SK-N-SH treated with all-trans-retinoic acid at 6 μM for 48 hours (cell line): ENCODE results near the gene SLC6A8.

Experiments
- ATAC-seq: fragments of 200-7000 bp; cut with Tn5 transposase; 3 replicates; pipeline ENCODE4 v1.9.1; 2020; ENCODE audit warnings: mild to moderate bottlenecking, moderate library complexity
- BACH2 ChIP-seq: fragments of 250-450 bp; sonication (Bioruptor Pico); IDR thresholded peaks from 2 replicates; pipeline ENCODE4 v1.9.0; 2021; ENCODE audit warnings: mild to moderate bottlenecking, borderline replicate concordance
- CSDC2 ChIP-seq: fragments of 250-450 bp; sonication (Bioruptor Pico); IDR thresholded peaks from 2 replicates; pipeline ENCODE4 v1.5.0; 2020; ENCODE audit warnings: mild to moderate bottlenecking, moderate library complexity
- ESRRG ChIP-seq: fragments of 250-450 bp; sonication (Bioruptor Pico); IDR thresholded peaks from 2 replicates; pipeline ENCODE4 v1.6.1; 2021; ENCODE audit warnings: mild to moderate bottlenecking
- GLIS3 ChIP-seq: fragments of 250-450 bp; sonication (Bioruptor Pico); IDR thresholded peaks from 2 replicates; pipeline ENCODE4 v1.5.0; 2020; ENCODE audit warnings: mild to moderate bottlenecking, moderate library complexity
- PPARA ChIP-seq: fragments of 250-450 bp; sonication (Bioruptor Pico); IDR thresholded peaks from 2 replicates; pipeline ENCODE4 v1.5.0; 2020; ENCODE audit warnings: mild to moderate bottlenecking, borderline replicate concordance
- RARB ChIP-seq: fragments of 250-450 bp; sonication (Bioruptor Pico); IDR thresholded peaks from 2 replicates; pipeline ENCODE4 v1.8.0; 2021; ENCODE audit warnings: mild to moderate bottlenecking, moderate library complexity
- TCF4 ChIP-seq: fragments of 250-450 bp; sonication (Bioruptor Pico); IDR thresholded peaks from 2 replicates; pipeline ENCODE4 v1.8.0; 2021; ENCODE audit warnings: mild to moderate bottlenecking, moderate library complexity, borderline replicate concordance
- TOX ChIP-seq: fragments of 250-450 bp; sonication (Bioruptor Pico); IDR thresholded peaks from 2 replicates; pipeline ENCODE4 v1.8.0; 2021; ENCODE audit warnings: mild to moderate bottlenecking, moderate library complexity, borderline replicate concordance
- ZC3H10 ChIP-seq: fragments of 250-450 bp; sonication (Bioruptor Pico); IDR thresholded peaks from 2 replicates; pipeline ENCODE4 v1.5.1; 2021; ENCODE audit warnings: mild to moderate bottlenecking, moderate library complexity
- ZFP3 ChIP-seq: fragments of 250-450 bp; sonication (Bioruptor Pico); IDR thresholded peaks from 2 replicates; pipeline ENCODE4 v1.5.0; 2020; ENCODE audit warnings: mild to moderate bottlenecking, moderate library complexity
- ZNF565 ChIP-seq: fragments of 450-650 bp; formaldehyde crosslinking; conservative IDR thresholded peaks from 2 replicates; pipeline ENCODE4 v1.5.0; 2020; ENCODE audit warnings: low read depth, mild to moderate bottlenecking, moderate library complexity
- ZNF70 ChIP-seq: fragments of 450-650 bp; formaldehyde crosslinking; IDR thresholded peaks from 2 replicates; pipeline ENCODE4 v1.5.0; 2020; ENCODE audit warnings: mild to moderate bottlenecking, moderate library complexity
- ZNF8 ChIP-seq: fragments of 450-650 bp; formaldehyde crosslinking; IDR thresholded peaks from 2 replicates; pipeline ENCODE4 v1.5.0; 2020; ENCODE audit warnings: mild to moderate bottlenecking, moderate library complexity
- TF ChIP-seq, protein P1 (sequence below): fragments of 250-450 bp; sonication (Bioruptor Pico); IDR thresholded peaks from 2 replicates; pipeline ENCODE4 v1.5.1; 2020; ENCODE audit warnings: low read depth, mild to moderate bottlenecking, moderate library complexity
- TF ChIP-seq, protein P2 (sequence below): fragments of 250-450 bp; sonication (Bioruptor Pico); IDR thresholded peaks from 2 replicates; pipeline ENCODE4 v1.5.0; 2020; ENCODE audit warnings: mild to moderate bottlenecking, moderate library complexity
- TF ChIP-seq, protein P3 (sequence below): fragments of 250-450 bp; sonication (Bioruptor Pico); IDR thresholded peaks from 2 replicates; pipeline ENCODE4 v1.8.0; 2021; ENCODE audit warnings: low read depth, mild to moderate bottlenecking, moderate library complexity, borderline replicate concordance
- TF ChIP-seq, protein P4 (sequence below): fragments of 250-450 bp; sonication (Bioruptor Pico); IDR thresholded peaks from 2 replicates; pipeline ENCODE4 v1.8.0; 2020; ENCODE audit warnings: mild to moderate bottlenecking, moderate library complexity, borderline replicate concordance

The SLC6A8 gene

DNA sequence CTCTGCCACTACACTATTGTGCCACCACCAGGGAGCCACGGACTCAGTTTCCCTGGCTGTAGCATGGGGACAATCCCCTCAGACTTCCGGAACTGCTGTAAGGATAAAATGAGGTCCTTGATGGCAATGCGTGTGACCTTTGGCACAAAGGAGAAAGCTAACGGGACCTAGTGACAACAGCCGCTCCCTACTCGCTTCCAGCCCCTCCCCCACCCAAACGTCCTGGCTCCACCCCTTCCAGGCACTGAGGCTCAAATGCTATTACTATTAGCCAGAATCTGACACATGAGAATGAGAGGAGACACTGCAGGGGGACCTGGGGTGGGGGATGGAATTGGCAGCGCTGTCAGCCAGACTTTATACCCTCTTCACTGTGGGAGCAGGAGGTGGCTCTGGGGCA is 46.1 kb upstream of the SLC6A8 start:
- ATAC-seq, result no peak
- TF ChIP-seq, protein P1, sequence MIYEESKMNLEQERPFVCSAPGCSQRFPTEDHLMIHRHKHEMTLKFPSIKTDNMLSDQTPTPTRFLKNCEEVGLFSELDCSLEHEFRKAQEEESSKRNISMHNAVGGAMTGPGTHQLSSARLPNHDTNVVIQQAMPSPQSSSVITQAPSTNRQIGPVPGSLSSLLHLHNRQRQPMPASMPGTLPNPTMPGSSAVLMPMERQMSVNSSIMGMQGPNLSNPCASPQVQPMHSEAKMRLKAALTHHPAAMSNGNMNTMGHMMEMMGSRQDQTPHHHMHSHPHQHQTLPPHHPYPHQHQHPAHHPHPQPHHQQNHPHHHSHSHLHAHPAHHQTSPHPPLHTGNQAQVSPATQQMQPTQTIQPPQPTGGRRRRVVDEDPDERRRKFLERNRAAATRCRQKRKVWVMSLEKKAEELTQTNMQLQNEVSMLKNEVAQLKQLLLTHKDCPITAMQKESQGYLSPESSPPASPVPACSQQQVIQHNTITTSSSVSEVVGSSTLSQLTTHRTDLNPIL (CRISPR knock-in tag), result no peak
- TF ChIP-seq BACH2 (CRISPR knock-in tag), result no peak
- no peak for TF ChIP-seq ZNF70 (CRISPR knock-in tag)
- no peak for TF ChIP-seq RARB (CRISPR knock-in tag)
- TF ChIP-seq ZNF8 (CRISPR knock-in tag), result no peak
- no peak for TF ChIP-seq GLIS3 (CRISPR knock-in tag)
- no peak for TF ChIP-seq ZC3H10 (CRISPR knock-in tag)
- no peak for TF ChIP-seq CSDC2 (CRISPR knock-in tag)
- TF ChIP-seq ZNF565, result no peak

DNA sequence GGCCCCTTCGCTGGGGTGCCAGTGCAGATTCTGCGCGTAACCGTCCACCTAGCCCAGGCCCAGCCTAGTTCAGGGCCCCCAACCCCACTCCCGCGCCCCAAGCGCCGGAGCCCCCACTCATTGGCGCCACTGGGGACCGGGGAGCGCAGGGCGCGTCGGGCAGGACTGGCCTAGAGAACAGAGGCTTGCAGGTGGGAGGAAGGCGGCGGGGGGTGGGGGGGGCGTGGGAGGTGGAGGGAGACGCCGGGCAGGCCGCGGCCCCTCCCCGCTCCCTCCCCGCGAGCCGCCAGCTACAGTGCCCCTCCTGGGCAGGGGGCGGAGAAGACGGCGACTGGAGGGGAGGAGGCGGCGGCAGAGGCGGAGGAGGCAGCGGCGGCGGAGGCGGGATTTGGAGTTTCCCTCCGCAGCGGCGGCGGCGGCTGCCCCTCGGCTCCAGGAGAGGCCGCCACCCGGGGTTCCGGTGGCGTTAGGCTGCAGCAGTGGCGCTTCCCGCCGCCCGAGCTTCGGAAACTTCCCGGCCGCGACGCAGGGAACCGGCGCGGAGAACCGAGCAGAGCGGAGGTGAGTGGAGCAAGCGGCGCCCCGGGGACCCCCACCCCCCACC is 45.6 kb upstream of the SLC6A8 start:
- TF ChIP-seq ZC3H10 (CRISPR knock-in tag), result no peak
- no peak for TF ChIP-seq TCF4
- no peak for TF ChIP-seq TOX (CRISPR knock-in tag)
- no peak for TF ChIP-seq ZNF70 (CRISPR knock-in tag)
- TF ChIP-seq ZFP3 (CRISPR knock-in tag), result no peak
- no peak for TF ChIP-seq ESRRG (CRISPR knock-in tag)
- TF ChIP-seq, protein P2, sequence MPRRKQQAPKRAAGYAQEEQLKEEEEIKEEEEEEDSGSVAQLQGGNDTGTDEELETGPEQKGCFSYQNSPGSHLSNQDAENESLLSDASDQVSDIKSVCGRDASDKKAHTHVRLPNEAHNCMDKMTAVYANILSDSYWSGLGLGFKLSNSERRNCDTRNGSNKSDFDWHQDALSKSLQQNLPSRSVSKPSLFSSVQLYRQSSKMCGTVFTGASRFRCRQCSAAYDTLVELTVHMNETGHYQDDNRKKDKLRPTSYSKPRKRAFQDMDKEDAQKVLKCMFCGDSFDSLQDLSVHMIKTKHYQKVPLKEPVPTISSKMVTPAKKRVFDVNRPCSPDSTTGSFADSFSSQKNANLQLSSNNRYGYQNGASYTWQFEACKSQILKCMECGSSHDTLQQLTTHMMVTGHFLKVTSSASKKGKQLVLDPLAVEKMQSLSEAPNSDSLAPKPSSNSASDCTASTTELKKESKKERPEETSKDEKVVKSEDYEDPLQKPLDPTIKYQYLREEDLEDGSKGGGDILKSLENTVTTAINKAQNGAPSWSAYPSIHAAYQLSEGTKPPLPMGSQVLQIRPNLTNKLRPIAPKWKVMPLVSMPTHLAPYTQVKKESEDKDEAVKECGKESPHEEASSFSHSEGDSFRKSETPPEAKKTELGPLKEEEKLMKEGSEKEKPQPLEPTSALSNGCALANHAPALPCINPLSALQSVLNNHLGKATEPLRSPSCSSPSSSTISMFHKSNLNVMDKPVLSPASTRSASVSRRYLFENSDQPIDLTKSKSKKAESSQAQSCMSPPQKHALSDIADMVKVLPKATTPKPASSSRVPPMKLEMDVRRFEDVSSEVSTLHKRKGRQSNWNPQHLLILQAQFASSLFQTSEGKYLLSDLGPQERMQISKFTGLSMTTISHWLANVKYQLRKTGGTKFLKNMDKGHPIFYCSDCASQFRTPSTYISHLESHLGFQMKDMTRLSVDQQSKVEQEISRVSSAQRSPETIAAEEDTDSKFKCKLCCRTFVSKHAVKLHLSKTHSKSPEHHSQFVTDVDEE (CRISPR knock-in tag), result no peak
- TF ChIP-seq, protein P3, sequence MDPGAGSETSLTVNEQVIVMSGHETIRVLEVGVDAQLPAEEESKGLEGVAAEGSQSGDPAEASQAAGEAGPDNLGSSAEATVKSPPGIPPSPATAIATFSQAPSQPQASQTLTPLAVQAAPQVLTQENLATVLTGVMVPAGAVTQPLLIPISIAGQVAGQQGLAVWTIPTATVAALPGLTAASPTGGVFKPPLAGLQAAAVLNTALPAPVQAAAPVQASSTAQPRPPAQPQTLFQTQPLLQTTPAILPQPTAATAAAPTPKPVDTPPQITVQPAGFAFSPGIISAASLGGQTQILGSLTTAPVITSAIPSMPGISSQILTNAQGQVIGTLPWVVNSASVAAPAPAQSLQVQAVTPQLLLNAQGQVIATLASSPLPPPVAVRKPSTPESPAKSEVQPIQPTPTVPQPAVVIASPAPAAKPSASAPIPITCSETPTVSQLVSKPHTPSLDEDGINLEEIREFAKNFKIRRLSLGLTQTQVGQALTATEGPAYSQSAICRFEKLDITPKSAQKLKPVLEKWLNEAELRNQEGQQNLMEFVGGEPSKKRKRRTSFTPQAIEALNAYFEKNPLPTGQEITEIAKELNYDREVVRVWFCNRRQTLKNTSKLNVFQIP (CRISPR knock-in tag), result no peak
- no peak for TF ChIP-seq PPARA
- TF ChIP-seq ZNF565, result no peak
- TF ChIP-seq ZNF8 (CRISPR knock-in tag), result no peak
- TF ChIP-seq BACH2 (CRISPR knock-in tag), result no peak
- TF ChIP-seq, protein P4, sequence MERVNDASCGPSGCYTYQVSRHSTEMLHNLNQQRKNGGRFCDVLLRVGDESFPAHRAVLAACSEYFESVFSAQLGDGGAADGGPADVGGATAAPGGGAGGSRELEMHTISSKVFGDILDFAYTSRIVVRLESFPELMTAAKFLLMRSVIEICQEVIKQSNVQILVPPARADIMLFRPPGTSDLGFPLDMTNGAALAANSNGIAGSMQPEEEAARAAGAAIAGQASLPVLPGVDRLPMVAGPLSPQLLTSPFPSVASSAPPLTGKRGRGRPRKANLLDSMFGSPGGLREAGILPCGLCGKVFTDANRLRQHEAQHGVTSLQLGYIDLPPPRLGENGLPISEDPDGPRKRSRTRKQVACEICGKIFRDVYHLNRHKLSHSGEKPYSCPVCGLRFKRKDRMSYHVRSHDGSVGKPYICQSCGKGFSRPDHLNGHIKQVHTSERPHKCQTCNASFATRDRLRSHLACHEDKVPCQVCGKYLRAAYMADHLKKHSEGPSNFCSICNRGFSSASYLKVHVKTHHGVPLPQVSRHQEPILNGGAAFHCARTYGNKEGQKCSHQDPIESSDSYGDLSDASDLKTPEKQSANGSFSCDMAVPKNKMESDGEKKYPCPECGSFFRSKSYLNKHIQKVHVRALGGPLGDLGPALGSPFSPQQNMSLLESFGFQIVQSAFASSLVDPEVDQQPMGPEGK (CRISPR knock-in tag), result no peak
- ATAC-seq, result no peak

DNA sequence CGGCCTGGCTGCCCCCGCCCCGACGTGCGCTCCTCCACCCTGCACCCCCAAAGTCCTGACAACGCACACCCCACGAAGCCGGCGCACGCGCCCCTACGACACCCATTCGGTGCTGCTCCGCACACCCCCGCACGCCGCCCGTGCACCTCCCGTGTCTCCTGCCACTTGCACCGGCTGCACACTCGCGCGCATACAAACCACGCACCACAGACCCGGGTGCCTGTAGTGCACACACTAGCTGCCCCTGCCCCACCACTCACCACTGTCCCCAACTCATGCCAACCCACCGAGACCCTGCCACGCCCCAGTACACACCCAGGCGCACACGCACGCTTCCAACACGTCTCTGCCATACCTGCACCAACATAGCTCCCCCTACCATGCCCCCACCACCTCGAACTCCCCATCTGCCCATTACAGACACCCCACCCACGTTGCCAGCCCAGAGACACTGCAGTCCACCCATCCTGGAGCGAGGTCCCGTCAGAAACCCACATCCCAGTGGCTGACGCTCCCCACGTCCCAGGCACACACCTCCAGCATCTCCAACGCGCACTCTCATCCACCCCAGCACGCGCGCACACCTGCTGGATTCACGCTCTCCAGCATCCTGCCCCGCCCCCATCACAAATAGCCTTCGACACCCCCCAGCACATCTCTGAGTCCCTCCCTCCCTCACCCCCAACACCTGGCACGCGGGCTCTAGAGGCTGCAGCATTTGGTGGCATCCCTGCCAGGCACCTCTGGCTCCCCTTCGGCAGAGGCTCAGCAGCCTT is 44.9 kb upstream of the SLC6A8 start:
- TF ChIP-seq, protein P3 (CRISPR knock-in tag), result no peak
- TF ChIP-seq CSDC2 (CRISPR knock-in tag), result no peak
- ATAC-seq, result no peak
